Activated T-helper 9 cell treated with anti-CD3 and anti-CD28 coated beads, Interleukin-2, amount 50 U/mL, for 16 hours (primary cell): ENCODE results near the gene RFC2.
A peak's percentile ranks its signal among the peaks of the same experiment; 100 is the strongest.

Experiments used
- DNase-seq: peaks from one replicate; pipeline ENCODE4 v3.0.0-alpha.2; 2020; ENCODE audit warnings: low read depth

Gene RFC2

DNA sequence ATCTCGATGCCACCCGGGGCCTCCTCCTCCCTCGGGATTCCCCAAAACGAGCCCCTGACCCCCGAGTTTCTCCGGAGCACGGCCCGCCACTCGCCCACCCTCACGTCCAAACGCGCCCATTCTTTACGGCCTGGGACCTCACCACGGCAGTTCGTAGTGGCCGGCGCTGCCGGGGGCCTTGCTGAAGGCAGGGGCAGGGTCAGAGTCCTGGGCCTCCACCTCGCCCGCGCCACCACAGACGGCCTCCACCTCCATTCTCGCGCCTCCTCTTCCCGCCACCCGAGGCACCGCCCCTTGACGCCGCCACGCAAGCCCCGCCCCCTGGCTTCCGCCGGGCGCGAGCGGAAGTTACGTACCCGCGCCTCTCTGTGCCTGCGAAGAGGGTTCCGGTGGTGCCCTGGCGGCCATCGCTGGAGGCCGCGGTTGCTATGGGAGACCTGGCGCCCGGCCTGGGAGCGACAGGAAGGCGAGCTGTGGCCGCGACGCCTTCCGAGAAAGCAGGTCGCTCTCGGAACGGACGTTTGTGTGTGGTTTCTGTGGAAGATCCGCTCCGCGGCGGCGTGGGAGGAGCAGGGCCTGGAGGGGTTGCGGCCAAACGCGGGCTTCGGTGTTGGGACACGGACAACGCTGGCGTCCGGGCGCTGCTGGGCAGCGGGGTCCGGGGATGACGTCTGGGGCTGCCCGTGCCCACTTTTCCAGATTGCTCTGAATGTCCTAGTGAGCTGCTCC, at the start of gene RFC2:
Gene RFC2 (minus strand): TSS at position 271 of the 729 bp plus-strand sequence. CDS start 16 bp downstream, at position 255.
- DNase-seq: peak; percentile 95

DNA sequence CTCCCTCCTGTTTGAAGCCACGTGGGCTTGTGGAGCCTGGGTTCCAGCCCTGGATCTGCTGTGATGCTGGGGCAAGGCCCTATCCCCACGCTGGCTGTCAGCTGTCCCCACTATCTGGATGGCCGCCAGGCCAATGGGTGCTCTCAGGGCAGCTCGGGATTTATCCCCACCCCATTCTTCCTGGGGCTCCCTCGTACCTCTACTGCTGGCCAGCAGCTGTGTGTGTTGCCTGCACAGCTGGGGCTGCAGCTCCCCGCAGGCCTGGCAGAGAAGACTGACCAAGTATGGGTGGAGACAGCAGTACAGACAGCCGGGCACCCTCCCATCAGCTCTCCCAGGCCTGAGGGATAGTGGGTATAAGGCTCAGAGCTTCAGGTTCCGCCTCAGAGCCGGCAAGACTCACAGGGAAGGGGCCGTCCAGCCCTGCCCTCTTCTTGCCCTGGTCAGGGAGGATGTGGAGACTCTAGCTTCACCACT, 48.6 kb upstream of the RFC2 start:
- no peak for DNase-seq

DNA sequence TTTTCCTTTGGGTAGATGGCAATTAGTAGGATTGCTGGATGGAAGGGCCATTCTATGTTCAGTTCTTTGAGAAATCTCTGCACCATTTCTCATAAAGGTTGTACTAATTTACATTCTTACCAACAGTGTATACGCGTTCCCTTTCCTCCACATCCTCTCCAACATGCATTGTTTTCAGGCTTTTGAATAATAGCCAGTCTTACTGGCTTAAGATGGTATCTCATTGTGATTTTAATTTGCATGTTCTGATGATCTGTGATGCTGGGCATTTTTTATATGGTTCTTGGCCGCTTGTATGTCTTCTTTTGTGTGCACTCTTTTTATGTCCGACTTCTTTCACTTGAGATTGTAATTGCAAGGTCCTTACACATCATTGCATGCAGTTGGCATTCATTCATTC, 46.7 kb upstream of the RFC2 start:
- DNase-seq: no peak

DNA sequence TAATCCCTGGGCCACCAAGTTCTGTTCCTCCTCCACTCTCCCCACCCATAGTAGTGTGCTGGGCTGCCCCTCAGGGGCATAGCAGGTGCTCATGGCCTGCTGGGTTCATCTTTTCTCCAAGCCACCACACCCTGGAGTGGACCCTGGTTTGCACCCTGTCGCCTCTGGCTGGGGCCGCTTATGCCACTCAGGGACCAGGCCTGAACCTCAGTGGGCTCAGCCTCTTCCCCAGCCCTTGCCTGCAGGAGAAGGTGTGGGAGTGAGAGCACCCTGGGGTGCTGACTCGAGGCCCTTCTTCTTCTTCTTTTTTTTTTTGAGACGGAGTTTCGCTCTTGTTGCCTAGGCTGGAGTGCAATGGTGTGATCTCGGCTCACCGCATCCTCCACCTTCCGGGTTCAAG, 45.2 kb upstream of the RFC2 start:
- no peak for DNase-seq

DNA sequence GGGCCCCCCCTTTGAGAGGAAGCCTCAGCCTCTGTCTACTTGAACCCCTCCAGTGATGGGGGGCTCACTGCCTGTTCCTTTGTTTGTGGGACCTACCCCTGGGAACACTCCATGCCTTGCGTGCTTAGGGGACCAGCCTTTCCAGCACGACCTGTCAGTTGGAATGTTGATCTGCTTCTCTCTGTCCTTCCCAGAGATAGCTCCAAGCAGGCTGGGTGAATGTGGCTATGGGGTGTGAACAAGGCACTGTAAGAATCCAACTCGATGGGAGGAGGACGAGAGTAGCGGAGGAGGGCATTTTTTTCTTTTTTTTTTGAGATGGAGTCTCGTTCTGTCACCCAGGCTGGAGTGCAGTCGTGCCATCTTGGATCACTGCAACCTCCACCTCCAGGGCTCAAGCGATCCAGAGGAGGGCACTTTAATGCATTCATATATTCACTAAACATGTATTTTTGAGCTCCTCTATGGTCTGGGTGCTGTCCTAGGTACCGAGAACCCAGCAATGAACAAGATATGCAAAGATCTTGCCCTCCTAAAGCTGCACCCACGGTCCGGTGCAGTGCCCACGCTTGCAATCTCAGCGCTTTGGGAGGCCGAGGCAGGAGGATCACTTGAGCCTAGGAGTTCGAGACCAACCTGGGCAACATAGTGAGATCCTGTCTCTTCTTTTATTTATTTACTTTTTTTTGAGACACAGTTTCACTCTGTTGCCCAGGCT, 43.5 kb upstream of the RFC2 start:
- no peak for DNase-seq

DNA sequence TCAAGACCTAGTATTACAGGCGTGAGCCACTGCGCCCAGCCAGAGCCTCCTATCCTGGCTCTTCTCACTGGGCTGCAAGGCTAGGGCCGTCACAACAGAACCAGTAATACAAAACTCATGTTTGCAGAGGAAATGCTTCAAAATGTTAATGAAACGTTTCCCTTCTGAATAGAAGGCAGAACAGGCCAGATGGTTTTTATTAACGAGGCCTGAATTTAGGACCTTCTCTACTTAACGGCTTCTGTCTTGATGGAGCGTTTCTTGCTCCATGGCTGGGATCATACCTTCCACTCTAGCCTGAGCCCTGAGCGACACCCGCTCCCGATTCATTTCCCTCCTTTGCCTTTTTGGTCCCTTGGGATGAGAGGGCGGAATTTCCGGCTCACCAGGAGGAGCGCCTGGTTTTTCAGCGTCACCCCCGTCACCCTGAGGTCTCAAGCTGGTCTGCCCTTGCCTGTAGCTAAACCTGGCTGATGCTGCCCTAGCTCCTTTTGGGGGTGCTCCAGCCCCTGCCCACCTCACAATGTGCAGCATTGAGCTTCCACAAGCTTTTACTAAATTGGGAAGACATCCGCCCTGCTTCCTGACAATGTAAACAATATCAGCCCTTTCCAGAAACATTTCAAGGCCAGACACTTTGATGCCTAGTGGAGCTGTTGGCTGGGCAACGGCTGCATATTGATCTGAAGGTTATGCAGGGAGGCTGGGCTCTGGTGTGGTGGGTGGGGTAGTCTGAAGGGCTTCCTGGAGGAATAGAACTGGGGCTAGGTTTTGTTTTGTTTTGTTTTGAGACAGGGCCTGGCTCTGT, 40.2 kb upstream of the RFC2 start:
- DNase-seq: no peak

DNA sequence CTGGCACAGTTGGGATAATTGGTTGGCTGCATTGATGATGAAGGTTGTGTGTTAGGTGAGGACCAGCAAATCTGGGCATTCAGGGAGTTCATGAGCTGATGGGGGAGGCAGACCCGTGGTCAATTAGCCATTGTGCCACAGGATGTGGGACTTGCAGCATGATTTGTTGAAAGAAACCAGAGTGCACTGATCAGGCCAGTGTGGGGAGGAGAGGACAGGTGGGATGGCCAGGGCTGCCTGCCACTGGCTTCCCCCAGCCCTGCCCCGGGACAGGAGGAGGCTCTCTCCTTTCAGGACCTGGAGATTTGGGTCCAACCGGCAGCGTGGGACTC, 39.3 kb upstream of the RFC2 start:
- DNase-seq: no peak

DNA sequence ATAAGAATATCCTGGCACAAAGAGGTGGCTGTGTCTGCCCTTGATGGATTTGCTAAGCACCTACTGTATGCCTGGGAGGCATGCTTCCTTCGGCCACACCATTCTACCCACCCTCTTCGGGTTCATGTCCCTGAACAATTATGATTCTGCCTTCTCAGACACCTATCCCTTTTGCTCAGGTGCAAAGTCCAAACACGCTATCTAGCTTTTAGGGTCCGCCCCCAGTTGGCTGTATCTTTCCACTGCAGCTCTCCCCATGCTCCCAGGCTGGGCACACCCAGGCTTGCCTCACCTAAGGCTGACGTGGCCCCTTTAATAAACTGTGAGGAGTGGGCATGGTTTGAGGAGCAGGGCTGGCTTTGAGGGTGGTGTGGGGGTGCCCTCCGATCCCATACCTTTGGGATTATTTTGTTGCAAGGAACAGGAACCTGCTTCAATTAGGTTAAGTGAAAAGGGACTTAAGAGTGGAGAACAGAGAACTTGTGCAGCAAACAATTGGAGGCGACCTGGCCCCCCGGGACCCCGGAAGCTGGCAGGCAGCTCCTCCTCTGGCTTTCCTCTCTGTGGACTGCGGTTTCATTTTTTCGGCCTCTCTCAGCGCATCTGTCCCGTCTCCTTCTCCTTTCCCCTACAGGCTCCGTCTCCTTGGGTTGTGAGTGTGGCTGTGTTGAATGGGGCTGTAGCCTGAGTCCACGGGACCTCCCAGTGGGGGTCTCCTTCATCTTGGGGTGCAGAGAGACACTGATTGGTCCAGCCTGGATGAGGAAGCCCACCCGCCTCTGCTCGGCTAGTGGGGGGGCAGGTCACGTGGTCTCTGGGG, 38.8 kb upstream of the RFC2 start:
- DNase-seq: no peak

DNA sequence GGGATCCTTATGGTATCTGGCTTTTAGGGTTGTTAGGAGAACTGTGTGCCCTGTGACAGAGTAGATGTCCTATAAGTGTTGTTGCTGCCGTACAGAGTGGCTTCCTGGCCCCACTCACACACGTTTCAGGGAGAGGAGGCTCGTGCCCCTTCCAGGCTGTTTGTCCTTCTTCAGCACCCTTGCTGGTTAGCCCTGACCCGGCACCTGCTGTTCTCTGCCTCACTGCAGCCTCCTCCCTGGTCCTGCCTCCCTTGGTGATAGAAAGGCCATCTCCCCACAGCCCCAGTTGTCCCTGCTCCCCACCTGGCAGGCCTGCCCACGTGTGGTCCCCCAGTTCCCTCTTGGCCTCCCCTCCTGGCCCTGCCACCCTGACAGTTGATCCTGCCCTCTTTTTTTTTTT, 37.3 kb upstream of the RFC2 start:
- no peak for DNase-seq

DNA sequence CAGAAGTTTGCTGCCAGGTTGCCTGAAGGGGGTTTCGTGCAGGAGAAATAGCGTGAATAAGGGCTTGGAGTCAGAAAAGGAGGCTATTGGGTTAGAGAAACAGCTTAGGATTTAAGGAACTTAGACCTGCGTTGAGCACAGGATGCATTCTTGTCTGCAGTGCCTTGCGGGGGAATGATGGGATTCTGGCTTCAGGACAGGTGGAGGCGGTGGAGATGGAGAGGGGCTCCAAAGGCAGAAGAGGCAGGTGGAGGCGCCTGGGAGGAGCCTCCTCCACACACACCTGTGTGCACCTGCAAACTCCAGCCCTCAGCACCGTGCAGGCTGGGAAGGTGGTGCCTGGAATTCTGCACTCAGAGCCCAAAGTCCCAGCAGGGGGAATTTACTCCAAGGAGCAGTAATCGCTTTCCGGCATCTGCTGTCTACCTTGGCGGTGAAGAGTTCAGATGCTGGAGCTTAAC, 36.8 kb upstream of the RFC2 start:
- DNase-seq: no peak

DNA sequence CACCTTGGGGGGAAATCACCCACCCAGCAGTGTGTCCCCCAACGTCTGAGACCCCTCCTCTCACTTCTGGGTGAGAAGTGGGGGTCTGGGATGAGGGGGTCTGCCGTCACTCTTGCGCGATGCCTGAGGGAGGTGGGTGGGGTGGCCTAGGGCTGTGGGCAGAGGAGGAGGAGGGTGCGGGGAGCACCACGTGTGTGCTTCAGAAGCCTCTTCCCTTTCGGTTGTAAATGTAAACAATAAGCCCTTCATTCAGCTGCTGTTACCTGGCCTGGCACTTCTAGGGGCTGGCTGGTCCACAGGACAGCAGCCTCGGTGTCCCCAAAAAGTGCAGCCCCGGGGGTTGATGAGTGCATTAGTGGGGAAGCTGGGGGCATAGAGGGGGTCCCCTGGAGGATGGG, 36.4 kb upstream of the RFC2 start:
- no peak for DNase-seq

DNA sequence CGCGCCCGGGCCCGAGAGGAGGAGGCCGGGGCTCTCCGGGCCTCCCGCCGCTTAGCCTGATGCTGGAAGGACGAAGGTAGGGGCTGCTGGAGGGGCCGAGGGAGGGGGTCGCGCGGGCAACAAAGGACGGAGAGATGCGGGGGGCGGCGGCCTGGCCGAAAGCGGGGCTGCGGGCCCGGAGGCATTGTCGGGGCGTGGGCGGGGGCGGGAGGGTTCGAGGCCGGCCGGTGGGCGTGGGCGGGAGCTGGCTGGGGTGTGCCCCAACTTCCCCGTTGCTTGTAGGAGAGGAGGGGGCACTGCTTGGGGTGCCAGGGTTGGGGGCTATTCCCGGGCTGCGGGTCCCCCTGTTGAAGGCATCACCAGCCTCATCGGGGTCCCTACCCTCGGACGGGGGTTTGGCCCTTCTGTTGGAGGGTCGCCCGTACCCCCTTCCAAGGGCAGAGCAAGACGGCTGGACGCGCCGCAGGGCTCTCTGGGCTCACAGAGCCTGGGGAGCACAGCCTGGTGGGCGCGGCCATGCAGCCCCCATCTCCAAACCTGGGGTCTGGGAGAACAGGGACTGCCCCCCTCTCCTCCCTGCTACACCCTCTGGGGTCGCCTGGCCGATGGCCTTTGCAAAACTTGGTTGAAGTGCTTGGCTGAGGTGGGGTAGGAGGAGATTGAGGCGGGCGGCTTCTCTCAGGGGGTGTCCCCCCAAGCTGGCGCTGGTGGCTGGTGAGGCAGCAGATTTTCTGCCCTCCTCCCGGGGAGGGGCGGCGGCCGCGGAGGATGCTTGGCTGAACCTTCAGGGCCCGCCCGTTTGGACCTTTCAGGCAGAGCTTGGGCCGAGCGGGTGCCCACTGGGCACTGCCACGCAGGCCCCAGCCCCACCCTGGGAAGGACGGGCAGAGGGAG, 35.7 kb upstream of the RFC2 start:
- DNase-seq: no peak

DNA sequence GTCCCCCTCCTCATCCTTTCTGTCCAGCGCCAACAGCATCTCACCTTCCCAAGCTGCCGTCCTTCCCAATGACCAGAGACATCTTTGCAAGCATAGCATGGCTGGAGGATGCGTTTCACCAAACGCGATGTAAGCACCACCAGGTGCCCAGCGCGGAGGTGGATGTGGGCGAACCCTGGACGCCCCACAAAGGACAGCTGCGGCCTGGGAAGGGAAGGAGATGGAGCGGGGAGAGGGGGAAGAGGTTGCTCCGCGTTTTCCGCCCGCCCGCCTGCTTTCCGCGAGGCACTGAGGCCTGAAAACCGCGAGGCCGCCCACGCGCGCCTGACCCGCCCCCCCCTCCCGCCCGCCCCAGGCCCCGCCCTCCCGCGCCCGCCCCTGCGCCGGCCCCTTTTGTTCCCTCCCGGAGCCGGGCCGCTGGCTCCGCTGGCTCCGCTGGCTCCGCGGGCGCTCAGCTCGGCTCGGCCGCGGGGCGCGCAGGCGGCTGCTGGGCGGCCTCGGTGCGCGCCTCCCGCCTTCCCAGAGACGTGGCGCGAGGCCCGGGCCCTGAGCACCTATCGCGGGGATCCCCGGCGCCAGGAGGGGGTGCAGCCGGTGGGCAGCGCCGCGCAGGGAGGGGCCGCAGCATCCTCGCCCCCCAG, 34.9 kb upstream of the RFC2 start, which contains the start of gene CLIP2:
Gene CLIP2 (plus strand): TSS at position 390 of the 641 bp plus-strand sequence. CDS start 28,140 bp downstream, outside the sequence.
- peak; percentile 75 for DNase-seq

DNA sequence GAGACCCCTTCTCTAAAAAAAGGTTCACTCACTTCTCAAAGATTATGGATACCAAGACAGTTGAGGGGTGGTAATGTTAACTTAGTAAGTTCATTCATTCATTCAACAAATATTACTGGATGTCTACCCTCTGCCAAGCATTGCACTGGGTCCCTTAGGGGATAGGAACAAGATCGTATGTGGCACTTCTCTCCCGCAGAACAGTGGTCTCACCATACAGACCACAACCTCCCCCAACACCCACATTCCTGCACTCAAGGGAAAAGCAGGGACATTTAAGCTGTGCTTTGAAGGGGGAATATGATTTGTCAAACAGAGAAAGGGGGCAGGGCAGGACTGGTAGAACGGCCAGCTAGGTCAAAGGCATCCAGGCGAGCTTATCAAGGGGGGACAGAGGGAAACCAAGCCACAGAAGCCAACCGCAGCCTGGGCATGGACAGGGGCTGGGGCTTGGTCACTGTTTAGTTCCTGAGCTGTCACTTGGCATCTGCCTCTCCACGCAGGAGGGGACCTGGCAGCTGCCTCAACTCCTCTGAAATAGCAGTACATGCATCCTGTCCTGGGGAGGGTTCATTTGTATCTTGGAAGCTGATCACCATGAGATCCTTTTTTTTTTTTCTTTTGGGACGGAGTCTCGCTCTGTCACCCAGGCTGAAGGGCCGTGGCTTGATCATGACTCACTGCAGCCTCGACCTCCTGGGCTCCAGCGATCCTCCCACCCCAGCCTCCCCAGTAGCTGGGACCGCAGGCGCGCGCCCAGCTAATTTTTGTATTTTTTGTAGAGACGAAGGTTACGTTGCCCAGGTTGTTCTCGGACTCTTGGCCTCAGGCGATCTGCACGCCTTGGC, 34.1 kb upstream of the RFC2 start:
- DNase-seq: no peak

DNA sequence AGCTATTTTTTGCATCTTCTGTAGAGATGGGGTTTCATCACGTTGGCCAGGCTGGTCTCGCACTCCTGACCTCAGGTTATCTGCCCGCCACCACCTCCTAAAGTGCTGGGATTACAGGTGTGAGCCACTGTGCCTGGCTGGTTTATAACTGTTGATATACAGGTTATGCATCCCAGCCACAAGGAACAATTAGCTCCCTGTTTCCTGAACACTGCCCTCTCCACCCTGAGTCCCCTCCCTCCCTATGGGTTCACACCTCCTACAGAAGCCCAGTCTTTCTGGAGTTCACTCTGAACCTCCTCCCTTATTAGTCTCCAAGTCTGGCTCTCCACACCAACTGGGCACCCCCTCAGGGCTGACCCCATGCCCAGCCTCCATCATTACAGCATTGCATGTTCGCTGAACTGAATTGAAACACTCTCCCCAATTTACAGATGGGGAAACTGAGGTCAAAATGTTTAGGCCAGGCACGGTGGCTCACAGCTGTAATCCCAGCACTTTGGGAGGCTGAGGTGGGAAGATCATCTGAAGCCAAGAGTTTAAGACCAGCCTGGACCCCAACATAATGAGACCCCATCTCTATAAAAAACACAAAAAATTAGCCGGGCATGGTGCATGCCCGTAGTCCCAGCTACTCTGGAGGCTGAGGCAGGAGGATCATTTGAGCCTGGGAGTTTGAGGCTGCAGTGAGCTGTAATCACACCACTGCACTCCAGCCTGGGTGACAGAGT, 33.3 kb upstream of the RFC2 start:
- no peak for DNase-seq

DNA sequence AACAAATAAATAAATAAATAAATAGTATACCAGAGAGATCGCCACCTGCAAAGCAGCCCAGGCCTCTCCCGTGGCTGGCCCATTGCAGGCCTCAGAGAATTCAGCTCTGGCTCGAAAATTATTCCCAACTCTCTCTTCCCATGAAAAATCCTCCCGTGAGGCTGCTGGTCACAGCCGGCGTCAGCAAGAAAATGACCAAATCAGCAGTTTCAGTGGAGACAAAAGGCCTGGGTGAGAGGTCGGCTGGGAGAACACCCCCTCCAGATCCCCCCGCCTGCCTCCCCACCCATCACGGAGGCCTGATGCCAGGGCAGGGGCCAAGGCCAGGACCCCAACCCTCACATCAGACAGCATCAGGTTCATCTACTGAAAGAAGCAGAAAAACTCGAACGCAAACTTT, 31.9 kb upstream of the RFC2 start:
- no peak for DNase-seq

DNA sequence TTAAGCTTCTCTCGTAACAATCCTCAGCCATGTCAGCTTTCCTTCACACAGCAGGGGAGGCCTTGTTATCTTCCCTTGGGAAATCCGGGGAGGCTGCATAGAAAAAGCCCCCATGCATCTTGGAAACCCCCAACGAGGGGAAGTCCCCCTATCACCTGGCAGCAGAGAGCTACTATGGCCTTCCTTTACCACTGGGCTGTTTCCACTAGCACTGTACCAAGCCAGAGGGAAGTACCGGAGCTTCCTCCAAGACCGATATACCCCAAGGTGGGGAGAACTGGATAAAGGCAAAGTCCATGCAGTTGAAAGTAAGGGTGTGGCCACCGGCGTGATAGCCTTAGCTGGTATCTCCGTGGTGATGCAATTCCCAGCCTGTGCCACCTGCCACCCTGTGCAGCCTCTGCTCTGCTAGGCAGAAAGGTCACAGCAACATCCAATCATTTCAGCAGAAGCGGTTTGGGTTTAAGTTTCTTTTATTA, 30.6 kb upstream of the RFC2 start:
- DNase-seq: no peak

DNA sequence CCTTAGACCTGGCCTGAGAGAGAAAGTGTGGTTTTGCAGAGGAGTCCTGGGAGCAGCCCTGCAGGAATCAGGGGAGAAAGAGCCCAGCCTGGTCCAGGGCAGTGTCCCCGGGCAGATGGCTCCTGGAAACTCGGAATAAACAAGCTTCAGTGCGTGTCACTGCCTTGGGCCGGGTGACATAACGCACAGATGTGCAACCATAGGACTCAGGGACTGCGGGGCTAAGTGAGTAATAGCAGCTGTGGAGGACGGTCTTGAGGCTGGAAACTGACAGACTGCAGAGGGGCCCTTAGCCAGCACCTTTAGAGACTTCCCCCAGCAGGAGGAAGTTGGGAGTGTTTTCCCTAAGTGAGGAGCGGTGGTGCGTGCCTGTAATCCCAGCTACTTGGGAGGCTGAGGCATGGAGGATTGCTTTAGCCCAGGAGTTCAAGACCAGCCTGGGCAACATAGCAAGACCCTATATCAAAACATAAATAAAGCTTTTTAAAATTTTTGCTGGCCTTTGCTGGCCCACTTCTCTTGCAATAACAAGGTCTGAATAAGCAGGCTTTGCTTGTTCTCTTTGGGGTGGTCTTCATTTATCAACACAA, 29.8 kb upstream of the RFC2 start:
- DNase-seq: no peak
